ENCODE data around the gene SYT17. TPM values are rescaled to one million over a fixed set of nuclear protein-coding genes. Genes with fewer than 3 reads are reported as not detected.

The SYT17 gene
- total and polyA plus RNA-seq, 10 of the 15 experiments (the other 5 are each of a cell fraction or from before 2014, with no cell fraction given) = 3.7 to 12.3 (median 5.0) TPM

- RAD21 ChIA-PET (ENCODE audit: unreplicated experiment) = interaction anchor here (0.8 to 1.4 kb wide), 3 partner anchors 14 to 50 kb away, joined by 3 to 4 read pairs (median 3); no protein-coding TSS in a partner anchor
- TF ChIP-seq CBX3 (IDR thresholded peaks at IDR 0.05; ENCODE audit: borderline replicate concordance, low read depth) = no peak
- TF ChIP-seq NFYA (IDR thresholded peaks at IDR 0.05; ENCODE audit: borderline replicate concordance, low read depth, low read length) = no peak
- TF ChIP-seq RFX5 (IDR thresholded peaks at IDR 0.05; ENCODE audit: low read depth, low read length) = no peak
- TF ChIP-seq HDGF (IDR thresholded peaks at IDR 0.05) = no peak
- TF ChIP-seq, protein P1, sequence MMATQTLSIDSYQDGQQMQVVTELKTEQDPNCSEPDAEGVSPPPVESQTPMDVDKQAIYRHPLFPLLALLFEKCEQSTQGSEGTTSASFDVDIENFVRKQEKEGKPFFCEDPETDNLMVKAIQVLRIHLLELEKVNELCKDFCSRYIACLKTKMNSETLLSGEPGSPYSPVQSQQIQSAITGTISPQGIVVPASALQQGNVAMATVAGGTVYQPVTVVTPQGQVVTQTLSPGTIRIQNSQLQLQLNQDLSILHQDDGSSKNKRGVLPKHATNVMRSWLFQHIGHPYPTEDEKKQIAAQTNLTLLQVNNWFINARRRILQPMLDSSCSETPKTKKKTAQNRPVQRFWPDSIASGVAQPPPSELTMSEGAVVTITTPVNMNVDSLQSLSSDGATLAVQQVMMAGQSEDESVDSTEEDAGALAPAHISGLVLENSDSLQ (IDR thresholded peaks at IDR 0.05) = no peak
- TF ChIP-seq PRDM15 (CRISPR knock-in tag; IDR thresholded peaks at IDR 0.05) = no peak
- no peak for TF ChIP-seq ZBTB40 (IDR thresholded peaks at IDR 0.05; ENCODE audit: borderline replicate concordance)
- no peak for TF ChIP-seq NFIC (IDR thresholded peaks at IDR 0.05; ENCODE audit: low read depth, low read length)
- TF ChIP-seq RELB (IDR thresholded peaks at IDR 0.05; ENCODE audit: low read depth) = no peak
- no peak for TF ChIP-seq NRF1 (conservative IDR thresholded peaks at IDR 0.05; ENCODE audit: low read depth, low read length)
- TF ChIP-seq SIX5 (IDR thresholded peaks at IDR 0.05; ENCODE audit: low read depth, low read length, severe bottlenecking) = no peak
- TF ChIP-seq ETV6 (conservative IDR thresholded peaks at IDR 0.05 in 1 of 2, IDR thresholded peaks at IDR 0.05 in 1 of 2; ENCODE audit: borderline replicate concordance in 1 of 2, low read depth in 1 of 2) = no peak
- TF ChIP-seq CBFB (IDR thresholded peaks at IDR 0.05; ENCODE audit: low read depth) = no peak
- TF ChIP-seq CREB1 (IDR thresholded peaks at IDR 0.05; ENCODE audit: low read depth) = no peak
- FAIRE-seq = no peak
- no peak overlapping the region for H3K9ac ChIP-seq (ENCODE audit: control insufficient read depth, insufficient read depth, low read length)
- no peak for DNase-seq (ENCODE audit: low read depth, low spot score)
- no peaks in the 10 kb centered on the region for H4K20me1 ChIP-seq (ENCODE audit: control insufficient read depth, insufficient read depth)
- H3K4me3 ChIP-seq = no peak overlapping the region
- H3K27ac ChIP-seq (ENCODE audit: control insufficient read depth, insufficient read depth) = peak overlapping the region; percentile 29; the same call in 1 of the 2 replicates
- no TSS peak for BruUV-seq (replicated peaks)
- H3K9me3 ChIP-seq (replicated peaks; ENCODE audit: control insufficient read depth, insufficient read depth, low read length) = no peaks in the 10 kb centered on the region; the same call in 2 of the 3 replicates
- ATAC-seq = no peak
- no peak overlapping the region; the same call in 1 of the 2 replicates for H3K4me2 ChIP-seq (ENCODE audit: control insufficient read depth, insufficient read depth)
- POLR2A ChIA-PET = no interaction called here
- in situ Hi-C loops (cut with MboI) = no loop called here
- no peaks in the 10 kb centered on the region for H3K79me2 ChIP-seq (ENCODE audit: control insufficient read depth, insufficient read depth, low read length)
- CTCF ChIA-PET = interaction anchor here (0.9 to 2.2 kb wide), 4 partner anchors 15 to 47 kb away, joined by 4 to 6 read pairs (median 4); no protein-coding TSS in a partner anchor
- H3K4me1 ChIP-seq (ENCODE audit: control insufficient read depth, insufficient read depth, low read length) = peaks cover 67% of the 10 kb centered on the region
- intact Hi-C loops (cut with micrococcal nuclease; ENCODE audit: unreplicated experiment) = loop anchor here (2.0 kb wide), 1 partner anchor 17 kb away; no protein-coding TSS in a partner anchor
- no peaks in the 10 kb centered on the region for H3K36me3 ChIP-seq (ENCODE audit: control insufficient read depth in 2 of 2, insufficient read depth in 2 of 2, low read length in 1 of 2)
- SMC1A ChIA-PET (ENCODE audit: uncharacterized antibody, unreplicated experiment) = interaction anchor here (1.1 to 7.3 kb wide), 4 partner anchors 14 to 123 kb away, joined by 3 to 60 read pairs (median 3); no protein-coding TSS in a partner anchor
- no peak overlapping the region; the same call in none of the 2 replicates for H2AFZ ChIP-seq (ENCODE audit: control insufficient read depth, low read depth, low read length)
- H3K27me3 ChIP-seq (replicated peaks in 1 of 2; ENCODE audit: control insufficient read depth in 2 of 2, insufficient read depth in 2 of 2, low read length in 1 of 2) = no peaks in the 10 kb centered on the region
Observed at GRCh38 chr16:19131825-19132218, 36.2 kb upstream of the SYT17 start.

Data from GM12878 (cell line).